OCI-LY1 (cell line): Measurements from ENCODE around the gene SMOC2.

ENCODE experiments used
- H2AFZ ChIP-seq: fragments of 200-600 bp; sonication (generic), shearing (Covaris generic); 2 replicates; pipeline ENCODE4 v1.6.0; 2014; ENCODE audit warnings: antibody characterized with exemption, mild to moderate bottlenecking, low read length
- H3F3A ChIP-seq: fragments of 200-600 bp; sonication (generic), shearing (Covaris generic); 2 replicates; pipeline ENCODE4 v1.6.0; 2014; ENCODE audit warnings: mild to moderate bottlenecking, antibody characterized with exemption, low read length, moderate library complexity; ENCODE audit not compliant: insufficient read depth
- H3K27ac ChIP-seq: fragments of 200-600 bp; sonication (generic); 2 replicates; pipeline ENCODE4 v1.5.1; 2014; ENCODE audit warnings: low read length, mixed run types, mild to moderate bottlenecking, low read depth; ENCODE audit not compliant: poor library complexity, severe bottlenecking
- H3K27me3 ChIP-seq: fragments of 200-600 bp; sonication (generic); 2 replicates; pipeline ENCODE4 v1.6.0; 2014; ENCODE audit warnings: antibody characterized with exemption, mild to moderate bottlenecking, low read length, moderate library complexity; ENCODE audit not compliant: insufficient read depth
- H3K36me3 ChIP-seq: fragments of 200-600 bp; sonication (generic); 2 replicates; pipeline ENCODE4 v1.6.1; 2014; ENCODE audit warnings: mild to moderate bottlenecking, antibody characterized with exemption, low read length, moderate library complexity, mixed read lengths; ENCODE audit not compliant: insufficient read depth
- H3K4me1 ChIP-seq: fragments of 200-600 bp; sonication (generic); 2 replicates; pipeline ENCODE4 v1.5.1; 2014; ENCODE audit warnings: mild to moderate bottlenecking, low read length, moderate library complexity; ENCODE audit not compliant: insufficient read depth, severe bottlenecking
- H3K4me2 ChIP-seq: fragments of 200-600 bp; sonication (generic), shearing (Covaris generic); 2 replicates; pipeline ENCODE4 v1.6.1; 2014; ENCODE audit warnings: low read length
- H3K4me3 ChIP-seq: fragments of 200-600 bp; sonication (generic); 2 replicates; pipeline ENCODE4 v1.5.1; 2014; ENCODE audit warnings: low read length, low read depth, mild to moderate bottlenecking, mixed read lengths; ENCODE audit not compliant: poor library complexity, severe bottlenecking
- H3K79me2 ChIP-seq: fragments of 200-600 bp; shearing (Covaris generic); 2 replicates; pipeline ENCODE4 v1.6.1; 2016; ENCODE audit warnings: mixed run types, low read length, mixed read lengths; ENCODE audit not compliant: insufficient read depth
- H3K9ac ChIP-seq: fragments of 200-600 bp; sonication (generic), shearing (Covaris generic); 2 replicates; pipeline ENCODE4 v1.6.1; 2014; ENCODE audit warnings: mild to moderate bottlenecking, low read length, mixed read lengths
- H3K9me2 ChIP-seq: fragments of 200-600 bp; sonication (generic), shearing (Covaris generic); 2 replicates; pipeline ENCODE4 v1.6.1; 2014; ENCODE audit warnings: low read depth, mild to moderate bottlenecking, low read length, mixed read lengths
- H3K9me3 ChIP-seq: fragments of 200-600 bp; shearing (Covaris generic); 2 replicates; pipeline ENCODE4 v1.6.1; 2014; ENCODE audit warnings: low read length, mixed read lengths
- H4K20me1 ChIP-seq: fragments of 200-600 bp; sonication (generic), shearing (Covaris generic); 2 replicates; pipeline ENCODE4 v1.6.0; 2016; ENCODE audit warnings: mild to moderate bottlenecking, low read length; ENCODE audit not compliant: insufficient read depth
- CTCF ChIP-seq: fragments of 200-600 bp; sonication (generic), shearing (Covaris generic); IDR thresholded peaks from 2 replicates; pipeline ENCODE4 v1.5.1; 2017; ENCODE audit warnings: mild to moderate bottlenecking, antibody characterized with exemption, low read length, moderate library complexity, mixed read lengths
- EZH2 ChIP-seq: fragments of 200-600 bp; sonication (generic), shearing (Covaris generic); IDR thresholded peaks from 2 replicates; pipeline ENCODE4 v1.8.0; 2017; ENCODE audit warnings: borderline replicate concordance, mixed run types, mild to moderate bottlenecking, antibody characterized with exemption, low read length, moderate library complexity, mixed read lengths

Gene SMOC2

GRCh38 chr6:168670401-168670985 is 229.5 kb downstream of the SMOC2 start:
- H3K27me3 ChIP-seq, result no peaks in the 10 kb centered on the region
- no peaks in the 10 kb centered on the region for H3K9me3 ChIP-seq
- no peak overlapping the region for H3K4me3 ChIP-seq
- no peaks in the 10 kb centered on the region for H4K20me1 ChIP-seq
- no peak overlapping the region for H2AFZ ChIP-seq
- no peaks in the 10 kb centered on the region for H3K79me2 ChIP-seq
- no peaks in the 10 kb centered on the region for H3F3A ChIP-seq
- H3K9ac ChIP-seq, result no peak overlapping the region
- H3K36me3 ChIP-seq, result no peaks in the 10 kb centered on the region
- no peak overlapping the region for H3K27ac ChIP-seq
- no peaks in the 10 kb centered on the region for H3K9me2 ChIP-seq
- TF ChIP-seq CTCF (no peak), EZH2 (no peak)
- no peaks in the 10 kb centered on the region for H3K4me1 ChIP-seq
- no peak overlapping the region for H3K4me2 ChIP-seq

GRCh38 chr6:168671028-168671862 is 230.3 kb downstream of the SMOC2 start:
- Histone ChIP-seq H3K4me2 (no peak overlapping the region), H3K36me3 (no peaks in the 10 kb centered on the region), H3K4me1 (no peaks in the 10 kb centered on the region), H3K79me2 (no peaks in the 10 kb centered on the region), H3K27ac (no peak overlapping the region), H3K9ac (no peak overlapping the region), H3K4me3 (no peak overlapping the region), H4K20me1 (no peaks in the 10 kb centered on the region), H3K9me2 (no peaks in the 10 kb centered on the region), H2AFZ (no peak overlapping the region), H3F3A (no peaks in the 10 kb centered on the region), H3K27me3 (no peaks in the 10 kb centered on the region), H3K9me3 (no peaks in the 10 kb centered on the region)
- TF ChIP-seq EZH2, result no peak
- TF ChIP-seq CTCF, result no peak

- H3K9ac ChIP-seq, result no peak overlapping the region
- no peak overlapping the region for H3K4me2 ChIP-seq
- H4K20me1 ChIP-seq, result no peaks in the 10 kb centered on the region
- H2AFZ ChIP-seq, result no peak overlapping the region
- no peaks in the 10 kb centered on the region for H3K36me3 ChIP-seq
- H3K4me3 ChIP-seq, result no peak overlapping the region
- H3K27ac ChIP-seq, result no peak overlapping the region
- no peaks in the 10 kb centered on the region for H3K27me3 ChIP-seq
- no peaks in the 10 kb centered on the region for H3K4me1 ChIP-seq
- H3K79me2 ChIP-seq, result no peaks in the 10 kb centered on the region
- H3K9me3 ChIP-seq, result no peaks in the 10 kb centered on the region
- H3F3A ChIP-seq, result no peaks in the 10 kb centered on the region
- no peaks in the 10 kb centered on the region for H3K9me2 ChIP-seq
- TF ChIP-seq CTCF, result no peak
- TF ChIP-seq EZH2, result no peak
Observed at GRCh38 chr6:168671863-168672546, 231.0 kb downstream of the SMOC2 start.
